GM19025 (cell line): ENCODE results near the gene CTDP1.

ENCODE experiments used
- ATAC-seq: cut with Tn5 transposase; IDR thresholded peaks from one replicate; pipeline ENCODE4 v1.9.1; 2021; ENCODE audit warnings: mild to moderate bottlenecking, low read depth, moderate library complexity; ENCODE audit not compliant: unreplicated experiment

Gene CTDP1

GRCh38 chr18:79803611-79804051 is 124.0 kb downstream of the CTDP1 start:
- no peak for ATAC-seq
